ENCODE data around the gene RNU1-3.
"Not testable (repeated sequence)": the region's sequence is repeated elsewhere in the genome, so short reads cannot be mapped to it uniquely, and the experiment has no call there.

The RNU1-3 gene

GRCh38 chr1:16673976-16674375, 7.2 kb upstream of the RNU1-3 start:
- H3K27me3 ChIP-seq (replicated peaks); in situ Hi-C loops (cut with HindIII; ENCODE audit: low pct_ligation_motif_present, low sequenced_read_pairs); H3K27ac ChIP-seq; DNase-seq; H3K36me3 ChIP-seq (replicated peaks); H3K4me3 ChIP-seq (ENCODE audit: low read depth, low read length): not testable (repeated sequence)

- in situ Hi-C loops (cut with HindIII; ENCODE audit: low pct_ligation_motif_present, low sequenced_read_pairs); H3K36me3 ChIP-seq (replicated peaks); H3K4me3 ChIP-seq (ENCODE audit: low read depth, low read length); H3K27me3 ChIP-seq (replicated peaks); H3K27ac ChIP-seq; DNase-seq: not testable (repeated sequence)
These were observed 912 bp downstream of the RNU1-3 start for GRCh38 chr1:16665836-16666235.

GRCh38 chr1:16658234-16658633, 8.5 kb downstream of the RNU1-3 start:
- DNase-seq; in situ Hi-C loops (cut with HindIII; ENCODE audit: low pct_ligation_motif_present, low sequenced_read_pairs); H3K27ac ChIP-seq; H3K36me3 ChIP-seq (replicated peaks); H3K27me3 ChIP-seq (replicated peaks); H3K4me3 ChIP-seq (ENCODE audit: low read depth, low read length): not testable (repeated sequence)

- H3K27me3 ChIP-seq (replicated peaks); H3K36me3 ChIP-seq (replicated peaks); H3K4me3 ChIP-seq (ENCODE audit: low read depth, low read length); H3K27ac ChIP-seq; in situ Hi-C loops (cut with HindIII; ENCODE audit: low pct_ligation_motif_present, low sequenced_read_pairs); DNase-seq: not testable (repeated sequence)
These were observed 9.6 kb downstream of the RNU1-3 start for GRCh38 chr1:16656981-16657683.

GRCh38 chr1:16656574-16656973, 10.2 kb downstream of the RNU1-3 start:
- H3K36me3 ChIP-seq (replicated peaks); H3K27ac ChIP-seq; DNase-seq; H3K27me3 ChIP-seq (replicated peaks); H3K4me3 ChIP-seq (ENCODE audit: low read depth, low read length); in situ Hi-C loops (cut with HindIII; ENCODE audit: low pct_ligation_motif_present, low sequenced_read_pairs): not testable (repeated sequence)

- H3K36me3 ChIP-seq (replicated peaks); H3K27me3 ChIP-seq (replicated peaks); in situ Hi-C loops (cut with HindIII; ENCODE audit: low pct_ligation_motif_present, low sequenced_read_pairs); H3K27ac ChIP-seq; H3K4me3 ChIP-seq (ENCODE audit: low read depth, low read length); DNase-seq: not testable (repeated sequence)
- TF ChIP-seq CTCF (IDR thresholded peaks at IDR 0.05; ENCODE audit: low read depth, low read length, missing control alignments): peak; percentile 15
These were observed 15.2 kb downstream of the RNU1-3 start for GRCh38 chr1:16651560-16651959.

- H3K27me3 ChIP-seq (replicated peaks); H3K4me3 ChIP-seq (ENCODE audit: low read depth, low read length); in situ Hi-C loops (cut with HindIII; ENCODE audit: low pct_ligation_motif_present, low sequenced_read_pairs); H3K36me3 ChIP-seq (replicated peaks); DNase-seq; H3K27ac ChIP-seq: not testable (repeated sequence)
These were observed 16.8 kb downstream of the RNU1-3 start for GRCh38 chr1:16649960-16650359.

GRCh38 chr1:16649390-16649789, 17.4 kb downstream of the RNU1-3 start:
- H3K36me3 ChIP-seq (replicated peaks); H3K27me3 ChIP-seq (replicated peaks); DNase-seq; H3K27ac ChIP-seq; in situ Hi-C loops (cut with HindIII; ENCODE audit: low pct_ligation_motif_present, low sequenced_read_pairs); H3K4me3 ChIP-seq (ENCODE audit: low read depth, low read length): not testable (repeated sequence)

GRCh38 chr1:16648756-16649155, 18.0 kb downstream of the RNU1-3 start:
- H3K27ac ChIP-seq; H3K4me3 ChIP-seq (ENCODE audit: low read depth, low read length); H3K27me3 ChIP-seq (replicated peaks); H3K36me3 ChIP-seq (replicated peaks); in situ Hi-C loops (cut with HindIII; ENCODE audit: low pct_ligation_motif_present, low sequenced_read_pairs); DNase-seq: not testable (repeated sequence)

GRCh38 chr1:16648250-16648649, 18.5 kb downstream of the RNU1-3 start:
- H3K36me3 ChIP-seq (replicated peaks); H3K27ac ChIP-seq; H3K27me3 ChIP-seq (replicated peaks); DNase-seq; H3K4me3 ChIP-seq (ENCODE audit: low read depth, low read length); in situ Hi-C loops (cut with HindIII; ENCODE audit: low pct_ligation_motif_present, low sequenced_read_pairs): not testable (repeated sequence)

GRCh38 chr1:16647179-16648176, 19.3 kb downstream of the RNU1-3 start:
- in situ Hi-C loops (cut with HindIII; ENCODE audit: low pct_ligation_motif_present, low sequenced_read_pairs); H3K4me3 ChIP-seq (ENCODE audit: low read depth, low read length); H3K36me3 ChIP-seq (replicated peaks); H3K27me3 ChIP-seq (replicated peaks); H3K27ac ChIP-seq: not testable (repeated sequence)
- peak; percentile 0 for DNase-seq

- H3K36me3 ChIP-seq (replicated peaks); in situ Hi-C loops (cut with HindIII; ENCODE audit: low pct_ligation_motif_present, low sequenced_read_pairs); H3K27ac ChIP-seq; H3K4me3 ChIP-seq (ENCODE audit: low read depth, low read length); H3K27me3 ChIP-seq (replicated peaks); DNase-seq: not testable (repeated sequence)
These were observed 20.0 kb downstream of the RNU1-3 start for GRCh38 chr1:16646716-16647115.

- H3K4me3 ChIP-seq (ENCODE audit: low read depth, low read length); H3K27me3 ChIP-seq (replicated peaks); H3K36me3 ChIP-seq (replicated peaks); in situ Hi-C loops (cut with HindIII; ENCODE audit: low pct_ligation_motif_present, low sequenced_read_pairs); H3K27ac ChIP-seq: not testable (repeated sequence)
- peak; percentile 0 for DNase-seq
These were observed 20.6 kb downstream of the RNU1-3 start for GRCh38 chr1:16646061-16646664.

Data from brain microvascular endothelial cell (primary cell).